HG03432 (cell line): ENCODE data around the gene USP33.
"Not testable (repeated sequence)": the region's sequence is repeated elsewhere in the genome, so short reads cannot be mapped to it uniquely, and the experiment has no call there.

Source experiments
- ATAC-seq: cut with Tn5 transposase; IDR thresholded peaks from one replicate; pipeline ENCODE4 v1.9.1; 2021; ENCODE audit warnings: mild to moderate bottlenecking, moderate library complexity; ENCODE audit not compliant: unreplicated experiment

The USP33 gene

GRCh38 chr1:77673716-77674355 is 85.8 kb downstream of the USP33 start:
- ATAC-seq: no peak

- no peak for ATAC-seq
These were observed 86.6 kb downstream of the USP33 start for GRCh38 chr1:77673030-77673429.

- ATAC-seq: peak; percentile 46
These were observed 87.3 kb downstream of the USP33 start for GRCh38 chr1:77672374-77672773.

GRCh38 chr1:77671836-77672235 is 87.8 kb downstream of the USP33 start:
- peak; percentile 43 for ATAC-seq

- ATAC-seq: no peak
These were observed 89.3 kb downstream of the USP33 start for GRCh38 chr1:77670330-77670729.

GRCh38 chr1:77668924-77669449 is 90.7 kb downstream of the USP33 start:
- no peak for ATAC-seq

- ATAC-seq: no peak
These were observed 94.6 kb downstream of the USP33 start for GRCh38 chr1:77664939-77665516.

GRCh38 chr1:77661696-77662095 is 98.0 kb downstream of the USP33 start:
- no peak for ATAC-seq

GRCh38 chr1:77659879-77660593 is 99.6 kb downstream of the USP33 start:
- ATAC-seq: peak; percentile 55

- ATAC-seq: no peak
These were observed 101.4 kb downstream of the USP33 start for GRCh38 chr1:77658271-77658670.

GRCh38 chr1:77655431-77655974 is 104.1 kb downstream of the USP33 start:
- ATAC-seq: no peak

- no peak for ATAC-seq
These were observed 106.6 kb downstream of the USP33 start for GRCh38 chr1:77652970-77653516.

GRCh38 chr1:77652268-77652667 is 107.4 kb downstream of the USP33 start:
- ATAC-seq: no peak

GRCh38 chr1:77649127-77649526 is 110.5 kb downstream of the USP33 start:
- ATAC-seq: no peak

- ATAC-seq: not testable (repeated sequence)
These were observed 113.4 kb downstream of the USP33 start for GRCh38 chr1:77646224-77646623.
